ENCODE measurements around the gene SDSL. TPM values are rescaled to one million over a fixed set of nuclear protein-coding genes. Genes with fewer than 3 reads are reported as not detected.
A peak's percentile ranks its signal among the peaks of the same experiment; 100 is the strongest.

The SDSL gene
- polyA plus RNA-seq, 1 donor: 9.0 TPM

GRCh38 chr12:113445544-113446171, 23.5 kb downstream of the SDSL start:
- DNase-seq: no peak

GRCh38 chr12:113448873-113449272, 26.7 kb downstream of the SDSL start:
- DNase-seq: peak; percentile 56

- DNase-seq: no peak
Measured at GRCh38 chr12:113449299-113449698, 27.1 kb downstream of the SDSL start.

DNA sequence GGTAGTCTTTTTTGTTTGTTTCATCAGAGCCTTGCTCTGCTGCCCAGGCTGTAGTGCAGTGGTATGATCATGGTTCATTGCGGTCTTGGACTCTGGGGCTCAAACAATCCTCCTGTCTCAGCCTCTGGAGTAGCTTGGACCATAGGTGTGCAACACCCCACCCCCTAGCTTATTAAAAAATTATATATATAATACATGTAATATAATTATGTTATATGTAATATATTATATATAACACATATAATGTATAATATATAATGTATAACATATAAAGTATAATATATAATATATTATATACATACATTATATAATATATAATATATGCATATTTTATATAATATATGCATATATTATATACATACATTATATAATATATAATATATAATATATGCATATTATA, 27.7 kb downstream of the SDSL start:
- DNase-seq: no peak

- no peak for DNase-seq
Measured at GRCh38 chr12:113452458-113452857, 30.3 kb downstream of the SDSL start.

DNA sequence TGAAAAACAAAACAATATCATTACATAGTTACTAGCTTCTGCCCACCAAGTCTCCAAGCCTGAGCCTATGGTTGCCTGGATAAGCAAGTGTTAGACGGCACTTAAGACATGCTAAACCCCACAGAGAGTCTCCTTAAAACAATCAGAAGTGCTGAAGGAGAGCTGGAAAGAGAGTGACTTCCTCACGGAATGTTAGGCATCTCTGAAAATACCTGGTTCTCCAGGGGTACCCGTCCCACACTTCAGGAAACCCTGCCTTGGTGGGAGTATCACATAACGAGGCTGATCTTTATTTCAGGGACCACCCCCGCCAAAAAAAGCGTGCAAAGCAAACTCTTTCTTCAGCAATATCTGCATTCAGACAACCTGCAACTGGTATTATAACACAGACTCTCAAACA, 31.1 kb downstream of the SDSL start:
- DNase-seq: no peak

DNA sequence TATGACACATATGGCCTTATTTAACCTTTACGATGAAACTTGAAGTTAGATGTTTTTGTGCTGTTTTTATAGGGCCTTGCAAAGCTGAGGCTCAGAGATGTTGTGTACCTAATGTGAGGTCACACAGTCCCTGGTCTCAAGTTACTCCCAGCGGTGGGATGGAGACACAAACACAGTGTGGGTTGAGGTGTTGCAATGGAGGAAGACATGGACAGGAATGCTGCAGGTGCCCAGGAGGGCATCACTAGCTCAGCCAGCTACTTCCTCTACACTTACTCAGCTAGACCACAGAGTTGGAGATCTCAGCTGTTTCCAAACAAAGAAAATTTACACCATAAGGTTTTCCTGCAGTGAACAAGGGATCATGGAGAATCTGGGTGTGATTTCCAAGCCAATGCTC, 34.0 kb downstream of the SDSL start:
- no peak for DNase-seq

GRCh38 chr12:113456761-113457160, 34.6 kb downstream of the SDSL start:
- DNase-seq: no peak

DNA sequence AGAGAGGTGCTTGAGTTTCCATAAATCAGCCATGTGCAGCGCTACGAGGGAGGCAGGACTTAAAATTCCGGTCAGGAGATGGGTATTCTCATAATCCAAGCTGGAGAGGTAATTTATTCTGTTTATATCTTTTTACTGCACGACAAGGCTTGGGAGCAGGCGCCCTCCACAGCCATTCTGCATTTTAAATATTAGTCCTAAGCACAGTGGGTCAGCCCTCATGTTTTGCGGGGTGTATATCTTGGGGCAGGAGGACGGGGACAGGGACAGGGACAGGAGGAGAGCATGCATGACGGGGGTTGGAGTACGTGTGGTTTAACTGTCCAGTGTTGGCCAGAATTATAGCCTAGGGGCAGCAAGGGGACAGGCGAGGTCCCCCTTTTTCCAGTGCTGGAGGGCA, 35.0 kb downstream of the SDSL start:
- DNase-seq: no peak

DNA sequence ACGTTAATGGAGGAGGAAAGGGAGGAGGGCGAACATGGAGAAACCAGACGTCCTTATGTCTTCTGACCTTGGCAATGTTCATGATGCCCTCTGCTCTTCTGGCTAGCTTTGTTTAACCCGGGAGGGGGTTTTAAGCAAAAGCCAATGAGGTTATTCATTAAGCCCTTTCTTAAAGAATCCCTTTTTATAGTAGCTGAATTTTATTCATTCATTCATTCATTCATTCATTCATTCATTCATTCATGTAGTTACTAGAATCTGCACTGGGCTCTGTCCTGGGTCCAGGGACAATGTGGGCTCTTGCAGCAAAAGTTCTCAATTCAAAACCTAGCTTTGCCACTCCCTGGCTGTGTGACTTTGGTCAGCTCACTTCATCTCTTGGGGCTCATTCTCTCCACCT, 35.5 kb downstream of the SDSL start:
- no peak for DNase-seq

DNA sequence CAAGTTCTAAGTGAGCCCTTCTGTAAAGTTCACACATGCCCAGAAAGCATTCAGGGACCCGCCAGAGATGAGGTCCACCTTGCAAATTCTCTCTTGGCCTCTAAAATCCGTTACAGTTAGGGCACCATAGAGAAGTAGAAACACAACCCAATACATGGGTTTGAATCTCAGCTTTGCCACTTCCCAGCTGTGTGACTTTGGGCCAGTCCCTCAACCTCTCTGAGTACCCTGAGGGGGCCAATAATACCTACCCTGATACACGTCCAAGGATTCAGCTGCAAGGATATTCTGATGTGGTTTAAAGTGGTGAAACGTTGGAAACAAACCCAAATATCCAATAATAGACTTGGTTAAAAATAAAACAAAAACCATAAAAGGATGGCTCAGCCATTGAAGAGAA, 37.8 kb downstream of the SDSL start:
- no peak for DNase-seq

DNA sequence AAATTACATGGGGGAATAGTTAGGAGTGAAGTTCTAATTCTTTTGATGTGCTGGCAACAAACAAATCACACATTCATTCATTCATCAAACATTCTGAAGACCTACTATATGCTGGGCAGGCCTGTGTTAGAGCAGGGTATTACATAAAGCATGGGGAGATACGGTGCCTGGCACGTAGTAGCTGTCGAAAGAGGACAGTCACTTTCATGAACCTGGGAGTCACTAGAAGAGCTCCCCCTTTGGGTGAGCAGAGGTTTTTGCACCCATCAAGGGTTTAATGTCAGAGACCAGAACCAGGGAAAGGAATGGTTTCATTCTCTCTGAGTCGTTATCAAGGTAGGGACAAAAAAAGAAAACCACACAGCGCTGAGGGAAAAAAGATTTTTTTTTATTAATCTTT, 39.5 kb downstream of the SDSL start:
- no peak for DNase-seq

DNA sequence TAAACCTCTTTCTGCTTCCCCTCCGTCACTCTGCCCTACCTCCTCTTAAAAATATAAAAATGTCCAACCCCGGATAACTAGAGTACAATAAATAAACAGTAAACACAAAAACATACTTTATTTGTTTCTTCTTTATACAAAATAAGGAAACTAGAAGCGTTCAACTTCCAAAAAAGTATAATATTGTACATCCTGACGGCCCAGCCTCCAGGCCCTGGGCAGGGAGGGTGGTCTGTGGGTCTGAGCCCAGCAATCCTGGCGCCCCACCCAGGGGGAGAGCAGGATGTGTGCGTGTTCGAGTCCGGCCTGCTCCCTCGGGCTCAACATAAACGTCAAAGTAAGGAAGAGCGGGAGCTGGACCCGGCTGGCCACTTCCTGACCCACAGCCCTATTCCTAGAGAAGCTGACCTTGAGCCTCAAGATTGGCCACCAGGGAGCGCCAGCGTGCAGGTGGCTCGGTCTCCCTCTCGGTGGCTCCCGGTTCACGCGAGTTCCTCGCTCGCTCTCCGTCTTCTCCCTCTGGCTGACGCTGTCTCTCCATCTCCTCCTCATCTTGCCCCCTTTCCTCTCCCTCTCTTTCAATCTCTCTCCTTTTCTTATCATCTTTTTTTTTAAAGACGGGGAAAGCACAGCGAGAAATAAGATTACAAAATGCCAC, 40.1 kb downstream of the SDSL start:
- peak; percentile 81 for DNase-seq

DNA sequence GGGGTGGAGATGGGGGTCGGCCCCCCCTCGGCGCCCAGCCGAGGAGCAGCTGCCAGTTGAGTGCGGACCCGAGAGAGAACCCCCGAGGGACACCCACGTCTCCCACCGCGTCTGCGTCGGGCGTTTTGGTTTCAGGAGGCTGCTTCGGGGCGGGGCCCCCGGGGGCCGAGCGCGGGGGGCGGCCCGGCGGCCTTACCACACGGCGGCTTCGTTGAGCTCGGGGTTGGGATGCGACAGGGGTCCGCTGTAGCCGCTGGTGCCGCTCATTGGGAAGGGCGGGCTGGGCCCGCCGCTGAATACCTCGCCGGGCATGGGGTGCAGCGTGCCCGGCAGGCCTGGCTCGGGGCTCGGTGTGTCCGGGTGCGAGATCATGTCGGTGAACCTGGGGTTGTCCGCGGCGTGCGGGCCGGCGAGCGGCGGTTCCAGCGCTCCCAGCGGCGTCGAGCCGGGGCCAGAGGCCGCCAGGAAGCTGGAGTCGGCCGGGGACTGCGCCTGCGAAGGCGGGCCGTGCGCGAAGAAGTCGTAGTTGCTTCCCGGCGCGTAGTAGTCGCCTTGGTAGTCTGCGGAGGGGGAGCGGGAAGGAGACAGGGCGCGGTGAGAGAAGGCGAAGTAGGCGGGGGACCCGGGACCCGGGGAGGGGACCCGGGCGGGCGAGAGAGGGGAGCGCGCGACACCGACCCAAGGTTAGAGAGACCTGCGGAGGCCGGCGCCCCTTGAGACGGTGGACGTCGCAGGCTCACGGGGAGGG, 41.0 kb downstream of the SDSL start:
- no peak for DNase-seq

DNA sequence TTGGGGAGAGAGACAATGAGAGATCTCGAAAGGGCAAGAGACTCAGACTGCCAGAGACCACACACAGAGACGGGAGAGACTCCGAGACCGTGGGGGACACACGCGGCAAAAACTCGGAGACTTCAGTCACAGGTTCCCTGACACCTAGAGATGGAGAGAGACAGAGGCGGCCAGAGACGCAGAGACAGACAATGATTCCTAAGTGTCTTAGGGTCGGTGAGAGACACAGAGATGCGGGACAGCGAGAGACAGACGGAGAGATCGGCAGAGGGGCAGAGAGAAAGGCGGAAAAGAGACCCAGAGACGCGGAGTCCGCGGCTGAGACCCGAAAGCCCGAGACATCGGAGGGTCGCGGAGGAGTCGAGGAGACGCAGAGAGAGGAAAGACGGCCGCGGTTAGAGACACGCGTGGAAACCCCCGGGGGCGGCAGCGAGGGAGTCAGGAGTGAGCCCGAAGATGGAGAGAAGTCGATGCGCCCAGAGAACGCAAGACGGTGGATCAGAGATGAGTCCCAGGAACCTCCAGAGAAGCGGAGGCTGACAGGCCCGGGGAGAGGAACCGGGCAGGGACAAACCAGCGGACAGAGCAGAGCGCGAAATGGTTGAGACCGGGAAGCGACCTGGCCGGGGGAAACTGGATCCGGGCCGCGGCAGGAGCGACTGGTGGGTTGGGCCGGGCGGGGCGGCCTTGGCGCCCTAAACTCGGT, 41.7 kb downstream of the SDSL start:
- no peak for DNase-seq

DNA sequence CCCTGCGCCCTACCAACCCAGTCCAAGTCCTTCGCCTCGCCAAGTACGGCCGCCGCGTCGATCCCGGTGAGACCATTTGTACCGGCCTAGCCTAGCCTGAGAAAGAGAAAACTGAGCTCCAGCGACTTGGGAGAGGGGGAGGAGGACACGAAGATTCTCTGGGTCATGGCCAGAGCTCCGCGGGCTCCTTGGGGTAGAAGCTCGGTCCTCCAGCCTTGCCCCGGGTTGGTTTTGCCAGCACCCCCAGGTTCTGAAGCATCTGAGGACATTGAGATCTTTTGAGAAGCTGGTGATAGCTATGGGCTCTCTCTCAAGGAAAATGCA, 42.2 kb downstream of the SDSL start:
- no peak for DNase-seq

GRCh38 chr12:113464852-113465719, 42.9 kb downstream of the SDSL start:
- DNase-seq: no peak

- DNase-seq: no peak
Measured at GRCh38 chr12:113465808-113466453, 43.8 kb downstream of the SDSL start.

- no peak for DNase-seq
Measured at GRCh38 chr12:113466454-113467141, 44.4 kb downstream of the SDSL start.

- no peak for DNase-seq
Measured at GRCh38 chr12:113467142-113467501, 44.9 kb downstream of the SDSL start.

Measured in left kidney (tissue), 2 donors.